GM23338 (cell line): ENCODE results near the gene EPHA6.

Experiments used
- CREB1 ChIP-seq: fragments of 250-450 bp; sonication (Bioruptor Pico); IDR thresholded peaks from 2 replicates; pipeline ENCODE4 v1.5.0; 2020; ENCODE audit warnings: low read depth, mild to moderate bottlenecking, moderate library complexity
- ETS1 ChIP-seq: IDR thresholded peaks from 2 replicates; pipeline ENCODE4 v1.6.1; 2016; ENCODE audit warnings: antibody characterized with exemption
- EZH2 ChIP-seq: fragments of 200-600 bp; sonication (generic); IDR thresholded peaks from one replicate; pipeline ENCODE4 v1.8.0; 2017; ENCODE audit warnings: antibody characterized with exemption, mild to moderate bottlenecking, low read depth; ENCODE audit not compliant: unreplicated experiment
- EZH2phosphoT487 ChIP-seq: fragments of 200-600 bp; sonication (generic); IDR thresholded peaks from one replicate; pipeline ENCODE4 v1.8.1; 2018; ENCODE audit warnings: antibody characterized with exemption; ENCODE audit not compliant: unreplicated experiment
- JUNB ChIP-seq: IDR thresholded peaks from one replicate; pipeline ENCODE4 v1.6.1; 2016; ENCODE audit warnings: antibody characterized with exemption; ENCODE audit not compliant: unreplicated experiment
- NANOG ChIP-seq: IDR thresholded peaks from 2 replicates; pipeline ENCODE4 v1.6.1; 2016; ENCODE audit warnings: antibody characterized with exemption, borderline replicate concordance
- POLR2AphosphoS5 ChIP-seq: IDR thresholded peaks from 2 replicates; pipeline ENCODE4 v1.6.1; 2016; ENCODE audit warnings: antibody characterized with exemption, low read depth
- REST ChIP-seq: IDR thresholded peaks from one replicate; pipeline ENCODE4 v1.6.1; 2018; ENCODE audit warnings: antibody characterized with exemption; ENCODE audit not compliant: unreplicated experiment
- ZNF331 ChIP-seq: fragments of 250-450 bp; sonication (Bioruptor Pico); IDR thresholded peaks from 2 replicates; pipeline ENCODE4 v1.5.0; 2020; ENCODE audit warnings: low read depth, mild to moderate bottlenecking, moderate library complexity
- ZNF462 ChIP-seq: fragments of 250-450 bp; sonication (Bioruptor Pico); IDR thresholded peaks from 2 replicates; pipeline ENCODE4 v1.5.0; 2020; ENCODE audit warnings: mild to moderate bottlenecking, moderate library complexity
- TF ChIP-seq, protein P1 (sequence below), 2 experiments: fragments of 200-600 bp in 1 of 2; sonication (generic) in 1 of 2; conservative IDR thresholded peaks; 2 replicates each; pipeline versions ENCODE4 v1.5.1 to v1.6.1; 2016 to 2017; ENCODE audit warnings: antibody characterized with exemption in 2 of 2, low read depth in 2 of 2, mild to moderate bottlenecking in 2 of 2, moderate library complexity in 1 of 2

- TF ChIP-seq CREB1 (CRISPR knock-in tag) (no peak), EZH2phosphoT487 (no peak), POLR2AphosphoS5 (no peak), EZH2 (no peak), NANOG (no peak), JUNB (no peak), REST (no peak), ZNF462 (no peak), ETS1 (no peak), ZNF331 (CRISPR knock-in tag) (no peak)
- TF ChIP-seq, protein P1, sequence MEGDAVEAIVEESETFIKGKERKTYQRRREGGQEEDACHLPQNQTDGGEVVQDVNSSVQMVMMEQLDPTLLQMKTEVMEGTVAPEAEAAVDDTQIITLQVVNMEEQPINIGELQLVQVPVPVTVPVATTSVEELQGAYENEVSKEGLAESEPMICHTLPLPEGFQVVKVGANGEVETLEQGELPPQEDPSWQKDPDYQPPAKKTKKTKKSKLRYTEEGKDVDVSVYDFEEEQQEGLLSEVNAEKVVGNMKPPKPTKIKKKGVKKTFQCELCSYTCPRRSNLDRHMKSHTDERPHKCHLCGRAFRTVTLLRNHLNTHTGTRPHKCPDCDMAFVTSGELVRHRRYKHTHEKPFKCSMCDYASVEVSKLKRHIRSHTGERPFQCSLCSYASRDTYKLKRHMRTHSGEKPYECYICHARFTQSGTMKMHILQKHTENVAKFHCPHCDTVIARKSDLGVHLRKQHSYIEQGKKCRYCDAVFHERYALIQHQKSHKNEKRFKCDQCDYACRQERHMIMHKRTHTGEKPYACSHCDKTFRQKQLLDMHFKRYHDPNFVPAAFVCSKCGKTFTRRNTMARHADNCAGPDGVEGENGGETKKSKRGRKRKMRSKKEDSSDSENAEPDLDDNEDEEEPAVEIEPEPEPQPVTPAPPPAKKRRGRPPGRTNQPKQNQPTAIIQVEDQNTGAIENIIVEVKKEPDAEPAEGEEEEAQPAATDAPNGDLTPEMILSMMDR (conservative IDR thresholded peaks at IDR 0.05; ENCODE audit: low read depth in 2 of 2), result no peak
Measured at GRCh38 chr3:97425002-97425401, 610.6 kb downstream of the EPHA6 start.
